ENCODE data around the gene POLR1A.

DNA sequence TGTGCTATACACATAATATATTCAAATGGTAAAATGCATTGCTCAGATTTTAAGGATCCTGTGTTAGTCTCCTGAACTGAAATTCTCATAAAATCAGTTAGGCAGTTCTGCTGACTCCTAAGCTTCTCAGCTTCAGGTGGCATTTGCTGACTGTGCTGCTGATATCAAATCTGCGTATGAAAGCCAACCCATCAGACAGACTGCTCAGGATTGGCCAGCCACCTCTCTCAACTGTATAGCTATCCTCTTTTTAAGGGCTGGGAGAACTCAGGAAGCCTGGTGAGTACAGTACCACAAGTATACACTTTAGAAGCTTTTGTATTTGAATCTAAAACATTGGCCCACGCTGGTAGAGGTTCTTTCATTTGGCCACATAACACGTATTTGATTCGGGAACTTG, 29.0 kb upstream of the POLR1A start:
- TF ChIP-seq, protein P1, sequence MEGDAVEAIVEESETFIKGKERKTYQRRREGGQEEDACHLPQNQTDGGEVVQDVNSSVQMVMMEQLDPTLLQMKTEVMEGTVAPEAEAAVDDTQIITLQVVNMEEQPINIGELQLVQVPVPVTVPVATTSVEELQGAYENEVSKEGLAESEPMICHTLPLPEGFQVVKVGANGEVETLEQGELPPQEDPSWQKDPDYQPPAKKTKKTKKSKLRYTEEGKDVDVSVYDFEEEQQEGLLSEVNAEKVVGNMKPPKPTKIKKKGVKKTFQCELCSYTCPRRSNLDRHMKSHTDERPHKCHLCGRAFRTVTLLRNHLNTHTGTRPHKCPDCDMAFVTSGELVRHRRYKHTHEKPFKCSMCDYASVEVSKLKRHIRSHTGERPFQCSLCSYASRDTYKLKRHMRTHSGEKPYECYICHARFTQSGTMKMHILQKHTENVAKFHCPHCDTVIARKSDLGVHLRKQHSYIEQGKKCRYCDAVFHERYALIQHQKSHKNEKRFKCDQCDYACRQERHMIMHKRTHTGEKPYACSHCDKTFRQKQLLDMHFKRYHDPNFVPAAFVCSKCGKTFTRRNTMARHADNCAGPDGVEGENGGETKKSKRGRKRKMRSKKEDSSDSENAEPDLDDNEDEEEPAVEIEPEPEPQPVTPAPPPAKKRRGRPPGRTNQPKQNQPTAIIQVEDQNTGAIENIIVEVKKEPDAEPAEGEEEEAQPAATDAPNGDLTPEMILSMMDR (IDR thresholded peaks at IDR 0.05) = no peak
- TF ChIP-seq POLR2A (IDR thresholded peaks at IDR 0.05) (no peak), POLR2AphosphoS5 (IDR thresholded peaks at IDR 0.05) (no peak), EP300 (IDR thresholded peaks at IDR 0.05) (no peak)

All from upper lobe of left lung (tissue), 4 donors.